Measurements from ENCODE around the gene FAM181A. TPM values are rescaled to one million over a fixed set of nuclear protein-coding genes. Genes with fewer than 3 reads are reported as not detected.

The FAM181A gene
- total RNA-seq, 1 experiment from 2014 or later, result not detected

DNA sequence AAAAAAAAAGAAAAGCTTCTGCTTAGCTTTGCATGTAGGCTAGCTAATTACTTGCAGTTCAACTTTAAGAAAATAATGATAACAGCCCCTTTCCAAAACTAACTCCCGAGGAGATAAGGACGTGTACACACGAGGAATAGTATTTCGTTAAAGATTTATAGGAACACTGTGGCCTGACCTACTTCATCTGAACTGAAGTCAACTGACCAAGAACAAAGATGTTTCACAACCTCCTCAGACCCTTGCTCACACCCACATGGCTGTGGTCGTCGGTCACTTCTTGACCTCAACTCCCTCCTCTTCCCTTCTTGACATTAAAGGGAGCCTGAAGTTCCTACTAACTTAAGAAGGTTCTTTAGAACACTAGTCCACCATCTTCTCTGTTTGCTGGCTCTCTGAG, 25.3 kb upstream of the FAM181A start:
- DNase-seq (ENCODE audit: low read depth), result no peak
- in situ Hi-C loops (cut with HindIII; ENCODE audit: low pct_unique_long_range_greater_than_20kb, low sequenced_read_pairs), result no loop called here

DNA sequence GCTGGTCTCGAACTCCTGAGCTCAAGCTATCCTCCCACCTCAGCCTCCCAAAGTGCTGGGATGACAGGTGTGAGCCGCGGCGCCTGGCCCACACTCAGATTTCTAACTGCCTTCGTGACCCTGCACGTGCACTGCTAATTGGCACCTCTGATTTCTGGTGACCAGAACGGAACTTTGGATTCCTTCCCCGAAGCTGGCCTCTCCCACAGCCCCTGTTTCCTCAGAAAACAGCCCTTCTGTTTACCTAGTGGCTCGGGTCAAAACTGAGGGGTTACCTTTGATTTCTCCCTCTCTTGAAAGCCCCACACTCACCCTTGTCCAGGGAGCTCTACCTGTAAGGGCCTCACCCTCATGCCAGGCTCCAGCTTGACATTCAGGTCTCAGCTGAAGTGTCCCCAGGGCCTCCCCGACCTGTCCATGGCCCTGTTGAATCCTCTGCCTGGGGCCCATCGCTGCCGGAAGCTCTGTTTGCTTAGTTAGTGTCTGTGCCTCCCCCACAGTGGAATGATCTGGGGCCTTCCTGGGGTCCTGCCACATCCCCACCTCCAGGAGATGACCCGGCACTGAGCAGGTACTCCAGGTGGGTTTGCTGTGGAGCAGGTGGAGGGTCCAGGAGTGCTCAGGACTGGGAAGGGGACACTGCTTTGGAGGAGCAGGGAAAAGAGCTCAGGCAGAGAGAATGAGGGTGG, 24.4 kb upstream of the FAM181A start:
- in situ Hi-C loops (cut with HindIII; ENCODE audit: low pct_unique_long_range_greater_than_20kb, low sequenced_read_pairs), result no loop called here
- no peak for DNase-seq (ENCODE audit: low read depth)

DNA sequence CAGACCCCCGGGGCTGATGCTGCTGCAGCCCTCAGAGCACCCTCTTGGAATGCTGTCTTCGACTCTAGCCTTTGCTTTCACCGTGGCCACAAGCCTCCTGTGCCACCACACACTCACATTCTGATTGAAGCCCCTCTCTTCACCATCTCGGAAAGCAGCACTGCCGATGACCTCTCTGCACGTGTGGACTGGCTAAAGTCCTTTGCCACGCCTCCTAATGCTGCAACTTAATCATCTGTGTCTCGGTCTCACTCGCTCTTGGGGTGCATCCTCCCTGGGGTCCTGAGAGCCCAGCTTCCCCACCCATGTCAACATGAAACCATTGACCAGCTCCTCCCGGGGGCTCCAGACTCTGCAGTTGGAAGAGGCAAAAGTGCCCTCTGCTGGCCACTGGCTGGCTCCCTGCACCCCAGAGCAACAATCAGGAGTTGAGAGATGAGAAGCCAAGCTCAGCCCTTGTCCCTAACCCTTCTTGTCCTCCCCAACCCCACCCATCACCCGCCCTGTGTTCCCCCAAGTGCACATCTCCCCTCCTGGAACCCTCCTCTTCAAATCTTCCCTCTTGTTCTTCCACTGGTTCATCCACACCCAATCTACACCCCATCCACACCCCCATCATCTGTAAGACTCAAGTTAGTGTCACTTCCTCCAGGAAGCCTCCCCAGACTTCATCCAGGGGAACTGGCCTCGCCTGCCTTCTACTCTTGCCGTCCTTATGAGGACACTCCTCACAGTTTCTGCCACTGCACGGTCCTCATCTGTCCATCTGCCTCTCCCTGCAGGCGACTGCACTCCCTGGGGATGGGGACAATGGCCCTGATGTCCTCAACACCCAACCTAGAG, 23.6 kb upstream of the FAM181A start:
- in situ Hi-C loops (cut with HindIII; ENCODE audit: low pct_unique_long_range_greater_than_20kb, low sequenced_read_pairs), result no loop called here
- DNase-seq (ENCODE audit: low read depth), result no peak

DNA sequence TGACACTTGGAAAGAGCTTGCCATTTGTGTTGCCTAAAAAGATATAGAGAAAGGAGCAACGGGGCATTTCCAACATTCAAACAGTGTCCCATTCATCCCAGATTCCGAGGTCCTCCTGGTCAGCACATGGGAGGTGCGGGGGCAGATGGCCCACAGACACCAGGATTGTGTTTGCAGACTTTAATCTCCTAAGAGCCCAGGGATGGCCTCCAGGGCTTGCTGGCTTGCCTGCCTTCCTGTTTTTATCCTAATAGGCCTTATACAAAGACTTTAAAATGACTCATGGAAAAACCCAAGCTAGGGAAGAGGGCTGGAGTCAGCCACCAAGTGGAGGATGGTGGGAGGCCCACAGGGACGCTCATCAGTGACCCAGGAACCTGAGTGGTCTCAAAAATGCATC, 21.5 kb upstream of the FAM181A start:
- in situ Hi-C loops (cut with HindIII; ENCODE audit: low pct_unique_long_range_greater_than_20kb, low sequenced_read_pairs), result no loop called here
- DNase-seq (ENCODE audit: low read depth), result no peak

DNA sequence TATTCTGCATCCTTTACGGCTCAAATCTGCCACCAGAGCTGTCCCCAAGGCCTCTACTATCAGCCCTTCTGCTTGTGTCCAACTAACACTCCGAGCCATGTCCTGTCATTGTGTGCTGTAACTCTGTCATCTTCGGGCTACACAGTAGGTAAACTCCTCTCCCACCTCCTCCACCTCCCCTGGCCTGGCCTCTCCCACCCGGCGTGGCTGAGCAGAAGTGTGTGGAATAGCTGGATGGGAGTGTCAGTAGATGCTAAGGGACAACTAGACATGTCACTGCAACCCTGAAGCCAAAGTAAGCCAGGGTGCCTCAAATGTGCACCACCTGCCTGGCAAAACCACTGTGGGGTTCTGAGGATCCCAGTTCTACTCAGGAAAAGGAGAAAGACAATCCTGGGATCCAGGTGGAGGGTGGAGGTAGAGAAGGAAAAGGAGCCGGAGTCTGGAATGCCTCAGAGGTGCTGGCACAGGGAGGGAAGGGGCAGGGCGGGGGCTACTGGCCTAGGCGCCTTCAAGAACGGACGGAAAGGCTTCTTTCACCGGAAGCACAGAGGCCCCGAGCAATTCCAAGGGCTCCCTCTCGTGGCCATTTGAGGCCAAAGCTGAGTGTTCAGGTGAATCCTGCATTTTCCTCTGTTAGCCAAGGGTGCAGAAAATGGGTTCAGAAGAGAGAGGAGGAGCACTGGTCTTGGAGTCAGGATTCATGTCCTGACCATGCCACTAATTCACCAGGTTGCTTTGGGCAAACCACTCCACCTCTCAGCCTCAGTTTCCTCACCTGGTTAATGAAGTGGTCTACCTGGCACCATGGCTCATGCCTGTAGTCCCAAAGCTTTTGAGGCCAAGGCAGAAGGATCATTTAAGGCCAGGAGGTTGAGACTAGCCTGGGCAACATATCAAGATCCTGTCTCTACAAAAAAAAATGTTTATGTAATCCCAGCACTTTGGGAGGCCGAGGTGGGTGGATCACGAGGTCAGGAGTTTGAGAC, 20.5 kb upstream of the FAM181A start:
- DNase-seq (ENCODE audit: low read depth), result peak; percentile 14
- in situ Hi-C loops (cut with HindIII; ENCODE audit: low pct_unique_long_range_greater_than_20kb, low sequenced_read_pairs), result no loop called here

DNA sequence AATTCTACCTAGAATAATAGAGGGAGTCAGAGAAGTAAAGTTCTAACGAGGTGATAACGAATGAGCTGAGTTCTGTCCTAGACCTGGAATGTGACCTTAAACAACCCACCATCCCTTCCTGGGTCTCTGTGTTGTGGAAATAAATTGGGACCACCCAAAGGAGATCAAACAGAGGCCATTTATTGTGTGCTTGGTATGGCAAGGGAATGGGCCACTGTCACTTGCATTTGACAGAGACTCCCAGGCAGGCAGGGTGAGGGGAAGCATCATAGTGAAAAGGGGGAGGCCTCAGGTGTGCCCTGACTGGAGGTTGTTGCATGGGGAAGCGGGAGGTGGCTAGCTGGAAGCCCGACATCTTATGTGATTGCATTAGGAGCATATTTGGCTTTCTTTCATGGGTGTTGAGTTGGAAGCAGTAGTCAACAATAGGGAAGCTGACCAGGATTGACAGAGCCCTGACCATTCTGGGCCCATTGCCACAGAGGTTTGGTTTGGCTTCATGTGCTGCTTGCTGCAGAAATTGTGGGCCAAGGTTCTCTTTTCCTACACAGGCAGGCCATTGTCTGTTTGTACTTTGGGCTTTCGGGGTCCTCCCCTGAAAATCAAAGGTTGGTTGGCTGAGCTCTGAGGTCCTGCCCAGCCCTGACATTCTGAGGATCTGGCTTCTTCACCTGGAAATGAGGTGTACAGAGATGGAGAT, 17.6 kb upstream of the FAM181A start:
- in situ Hi-C loops (cut with HindIII; ENCODE audit: low pct_unique_long_range_greater_than_20kb, low sequenced_read_pairs), result no loop called here
- no peak for DNase-seq (ENCODE audit: low read depth)

DNA sequence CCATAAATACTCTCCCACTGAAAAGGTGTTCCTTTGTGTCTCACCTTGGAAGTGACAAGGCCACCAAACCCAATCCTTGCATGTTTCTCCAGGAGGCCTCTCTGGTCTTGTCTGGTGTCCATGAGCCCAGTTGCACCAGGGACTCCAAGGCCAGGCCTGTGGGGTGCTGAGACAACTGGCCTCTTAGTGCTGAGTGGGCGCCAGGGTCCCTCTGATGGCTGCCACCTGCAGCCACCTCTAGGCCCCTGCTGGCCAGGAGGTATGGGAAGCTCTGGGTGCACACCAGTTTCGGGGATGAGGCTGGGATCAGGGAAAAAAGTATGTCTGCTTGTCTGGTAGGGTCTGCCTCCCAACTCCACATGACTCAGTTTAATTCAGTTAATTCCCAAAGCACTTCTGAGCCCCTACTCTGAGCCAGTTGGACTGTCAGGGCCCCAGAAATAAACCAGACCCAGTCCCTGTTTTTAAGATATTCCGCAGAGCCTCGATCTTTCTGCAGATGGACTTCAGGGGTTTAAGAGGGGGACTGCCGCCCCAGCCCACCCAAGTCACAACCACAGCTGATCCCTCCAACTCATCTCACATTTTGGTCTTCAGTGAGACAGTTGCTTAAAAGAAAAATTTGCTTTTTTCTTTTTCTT, 15.0 kb upstream of the FAM181A start:
- in situ Hi-C loops (cut with HindIII; ENCODE audit: low pct_unique_long_range_greater_than_20kb, low sequenced_read_pairs), result no loop called here
- DNase-seq (ENCODE audit: low read depth), result no peak

DNA sequence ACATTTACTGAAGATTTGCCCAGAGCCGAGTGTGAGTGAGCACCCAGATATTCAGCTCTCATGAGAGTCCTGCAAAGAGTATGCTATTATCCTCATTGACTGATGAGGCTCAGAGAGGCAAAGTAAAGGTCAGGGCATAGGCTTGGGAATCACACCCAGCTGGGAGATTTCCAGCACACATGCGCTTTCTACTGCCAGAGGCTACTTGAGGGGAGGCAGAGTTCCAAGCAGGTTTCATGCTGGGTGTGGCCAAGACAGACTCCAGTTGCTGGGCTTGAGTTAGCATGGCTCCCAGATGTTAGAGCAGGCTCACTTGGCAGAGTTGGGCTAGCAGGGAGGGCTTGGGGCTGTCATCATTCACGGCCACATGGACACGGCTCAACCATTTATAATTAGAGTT, 14.4 kb upstream of the FAM181A start:
- in situ Hi-C loops (cut with HindIII; ENCODE audit: low pct_unique_long_range_greater_than_20kb, low sequenced_read_pairs), result no loop called here
- no peak for DNase-seq (ENCODE audit: low read depth)

DNA sequence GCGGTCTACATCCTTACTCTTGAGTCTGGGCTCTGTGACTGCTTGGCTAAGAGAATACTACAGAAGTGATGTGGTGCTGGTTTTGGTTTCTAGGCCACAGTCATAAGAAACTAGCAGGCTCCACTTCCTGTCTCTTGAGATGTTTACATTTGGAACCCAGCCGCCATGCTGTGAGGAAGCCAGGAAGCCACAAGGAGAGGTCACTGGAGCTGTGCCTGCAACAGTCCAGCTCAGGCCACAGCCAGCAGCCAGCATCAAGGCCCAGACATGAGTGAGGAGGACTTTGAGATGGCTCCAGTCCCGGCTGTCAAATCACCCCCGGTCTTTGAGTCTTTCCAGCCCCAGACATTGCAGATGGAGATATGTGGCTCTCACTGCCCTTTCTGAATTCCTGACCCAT, 12.9 kb upstream of the FAM181A start:
- DNase-seq (ENCODE audit: low read depth), result no peak
- in situ Hi-C loops (cut with HindIII; ENCODE audit: low pct_unique_long_range_greater_than_20kb, low sequenced_read_pairs), result no loop called here

DNA sequence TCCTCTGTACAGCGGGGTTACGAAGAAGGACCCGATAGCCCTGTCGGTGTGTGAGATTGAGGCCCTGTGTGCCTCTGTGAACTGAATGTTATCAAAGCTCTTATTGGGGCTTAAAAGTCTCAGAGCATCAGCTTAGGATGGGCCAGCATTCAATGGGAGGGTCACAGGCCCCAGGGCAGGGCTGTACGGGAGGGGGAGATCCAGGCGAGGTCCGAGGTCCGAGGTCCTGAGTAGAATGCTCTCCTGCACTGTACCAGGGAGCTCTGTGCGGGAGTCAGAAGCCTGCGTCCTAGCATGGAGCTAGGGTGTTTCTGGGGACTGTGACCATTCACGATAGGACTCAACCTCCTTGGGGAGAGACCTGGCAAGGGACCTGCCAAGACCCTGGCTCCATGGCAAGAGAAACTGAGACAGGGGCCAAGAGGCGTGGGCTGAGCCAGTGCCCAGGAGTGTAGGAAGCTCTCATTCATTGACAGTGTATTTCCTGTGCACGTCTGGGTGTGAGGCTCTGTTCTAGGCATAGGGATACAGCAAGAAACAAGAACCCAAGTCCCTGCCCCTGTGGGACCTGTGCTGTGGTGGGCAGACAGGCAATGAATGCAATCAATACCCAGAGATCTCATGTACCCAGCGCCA, 12.0 kb upstream of the FAM181A start:
- DNase-seq (ENCODE audit: low read depth), result no peak
- in situ Hi-C loops (cut with HindIII; ENCODE audit: low pct_unique_long_range_greater_than_20kb, low sequenced_read_pairs), result no loop called here

DNA sequence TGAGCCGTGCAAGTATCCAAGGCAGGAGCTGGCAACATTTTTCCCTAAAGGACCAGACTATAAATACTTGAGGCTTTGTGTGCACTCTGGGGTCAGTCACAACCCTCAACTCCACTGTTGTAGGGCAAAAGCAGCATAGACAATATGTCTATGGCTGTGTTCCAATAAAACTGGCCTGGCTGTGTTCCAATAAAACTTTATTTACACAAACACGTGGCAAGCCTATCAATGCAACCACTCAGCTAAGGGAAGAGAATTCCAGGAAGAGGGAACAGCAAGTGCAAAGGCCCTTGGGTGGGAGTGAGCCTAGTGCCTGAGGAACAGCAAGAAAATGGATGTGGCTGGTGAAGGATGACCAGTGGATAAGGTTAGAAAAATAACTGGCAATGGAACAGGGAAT, 11.3 kb upstream of the FAM181A start:
- no peak for DNase-seq (ENCODE audit: low read depth)
- in situ Hi-C loops (cut with HindIII; ENCODE audit: low pct_unique_long_range_greater_than_20kb, low sequenced_read_pairs), result no loop called here

DNA sequence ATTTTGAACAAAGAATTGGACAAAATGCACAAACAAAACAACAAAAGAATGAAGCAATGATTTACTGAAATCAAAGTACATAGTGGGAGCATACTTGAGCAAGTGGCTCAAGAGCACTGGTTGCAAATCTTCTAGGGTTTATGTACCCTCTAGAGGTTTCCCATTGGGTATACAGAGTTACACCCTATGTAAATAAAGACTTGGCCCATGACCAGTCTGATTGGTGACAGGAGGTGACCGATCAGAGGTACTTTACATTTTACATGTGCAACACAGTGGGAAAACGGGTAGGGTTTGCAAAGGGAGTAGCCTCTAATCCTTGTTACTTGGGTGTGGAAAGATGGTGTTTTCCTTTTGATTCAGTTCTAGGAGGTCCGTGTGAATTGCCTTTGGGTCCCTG, 10.6 kb upstream of the FAM181A start:
- in situ Hi-C loops (cut with HindIII; ENCODE audit: low pct_unique_long_range_greater_than_20kb, low sequenced_read_pairs), result no loop called here
- no peak for DNase-seq (ENCODE audit: low read depth)

DNA sequence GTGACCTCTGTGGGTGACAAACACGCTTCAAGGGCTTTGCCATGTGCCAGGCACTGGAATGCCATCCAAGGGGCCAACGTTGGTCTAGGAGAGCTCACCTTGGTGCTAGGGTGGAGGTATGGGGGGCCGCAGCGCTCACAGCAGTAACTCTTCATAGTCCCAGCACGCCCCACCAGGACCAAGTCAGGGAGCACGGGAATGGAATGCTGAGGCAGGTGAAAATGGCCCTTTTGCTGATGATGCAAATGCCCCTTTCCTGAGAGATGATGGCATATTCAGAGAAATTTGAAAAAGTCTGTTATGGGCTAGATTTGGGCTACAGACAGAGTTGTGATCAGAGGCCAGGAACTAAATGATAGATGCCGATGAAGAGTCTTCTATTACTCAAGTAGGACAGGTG, 10.0 kb upstream of the FAM181A start:
- no peak for DNase-seq (ENCODE audit: low read depth)
- in situ Hi-C loops (cut with HindIII; ENCODE audit: low pct_unique_long_range_greater_than_20kb, low sequenced_read_pairs), result no loop called here

DNA sequence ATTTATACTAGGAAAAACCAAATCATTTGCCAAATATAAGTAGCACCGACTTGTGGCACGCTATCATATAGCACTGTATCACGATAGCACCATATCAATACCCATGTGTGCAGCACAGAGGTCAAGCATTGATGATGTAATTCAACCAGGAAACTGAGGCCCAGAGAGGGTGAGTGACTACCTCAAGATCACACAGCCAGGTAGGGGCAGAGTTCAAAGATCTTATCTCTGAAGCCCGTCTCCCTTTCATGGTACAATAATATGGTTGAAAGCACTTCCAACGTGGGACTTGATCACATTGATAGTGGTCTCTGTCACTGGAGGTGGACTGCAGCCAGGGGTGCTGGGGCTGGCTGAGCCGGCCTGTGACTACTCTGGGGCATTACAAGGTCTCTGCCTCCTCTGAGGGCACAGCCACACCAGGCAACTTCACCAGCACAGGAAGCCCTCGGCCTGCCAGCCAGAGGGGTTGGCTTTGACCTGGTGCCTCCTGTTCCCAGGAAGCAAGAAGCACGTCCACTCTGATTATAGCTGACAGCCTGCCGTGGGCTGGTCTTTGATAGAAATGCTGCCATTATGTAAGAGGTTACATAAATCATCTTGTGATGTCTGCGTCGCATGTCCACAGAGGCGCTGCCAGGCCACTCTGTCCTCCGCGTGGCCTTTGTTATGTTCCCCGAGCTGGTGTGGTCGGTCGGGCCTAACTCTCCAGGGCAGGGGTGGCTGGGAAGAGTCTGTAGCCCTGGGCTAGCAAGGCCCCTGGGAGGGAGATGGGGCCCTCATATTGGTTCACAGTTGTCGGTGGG, 5.9 kb upstream of the FAM181A start:
- in situ Hi-C loops (cut with HindIII; ENCODE audit: low pct_unique_long_range_greater_than_20kb, low sequenced_read_pairs), result no loop called here
- DNase-seq (ENCODE audit: low read depth), result no peak

DNA sequence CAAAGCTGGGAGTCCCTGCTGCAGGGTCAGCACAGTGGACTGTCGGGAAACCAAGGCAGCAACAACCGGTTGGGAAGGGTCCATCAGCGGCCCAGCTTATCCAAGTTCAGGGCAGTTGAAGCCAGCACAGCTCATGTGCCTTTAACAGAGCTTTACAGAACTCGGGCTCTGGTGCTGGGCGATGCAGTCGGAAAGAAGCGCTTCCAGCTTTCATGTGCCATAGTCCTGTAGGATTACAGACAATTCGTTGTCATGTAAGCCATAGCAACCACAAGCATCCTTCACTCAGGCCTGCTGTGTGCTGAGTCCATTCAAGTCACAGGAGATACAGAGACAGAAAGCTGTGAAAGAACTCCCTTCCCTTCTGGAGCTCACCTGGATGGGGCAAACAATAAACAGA, 3.5 kb upstream of the FAM181A start:
- in situ Hi-C loops (cut with HindIII; ENCODE audit: low pct_unique_long_range_greater_than_20kb, low sequenced_read_pairs), result no loop called here
- no peak for DNase-seq (ENCODE audit: low read depth)

DNA sequence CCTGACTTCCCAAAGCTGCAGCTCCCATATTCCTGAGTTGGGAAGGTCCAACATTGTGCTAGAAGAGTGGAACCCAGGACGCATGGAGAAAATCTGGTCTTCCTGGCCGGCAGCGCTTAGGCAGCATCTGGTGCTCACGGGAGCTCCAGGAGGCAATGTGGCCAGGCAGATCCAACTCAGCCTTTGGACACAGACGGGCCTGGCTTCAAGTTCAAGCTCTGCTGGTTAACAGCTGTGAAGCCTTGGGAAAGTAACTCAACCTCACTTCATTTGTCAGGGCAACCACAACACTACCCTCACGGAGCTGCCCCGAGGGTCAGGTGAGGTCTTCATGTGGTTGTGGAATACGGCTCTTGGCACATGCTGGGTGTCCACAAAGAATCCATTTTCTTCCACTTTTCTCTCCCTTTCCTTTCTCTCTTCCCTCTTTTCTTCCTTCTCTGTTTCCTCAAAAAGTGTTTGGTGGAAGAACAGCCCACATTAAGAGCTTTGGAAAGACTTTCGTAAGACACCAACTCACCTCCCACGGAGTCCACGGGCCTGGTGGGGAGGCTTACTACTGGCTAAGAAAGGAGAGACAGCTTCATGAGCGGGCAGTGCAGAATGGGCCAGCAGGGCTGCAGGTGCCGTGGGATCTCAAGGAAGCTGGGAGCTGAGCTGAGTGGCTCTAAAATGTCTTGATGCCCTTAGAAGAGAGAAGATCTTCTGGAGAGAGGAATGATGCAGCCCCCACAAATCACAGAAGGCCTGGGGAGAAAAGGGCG, 2.4 kb upstream of the FAM181A start:
- in situ Hi-C loops (cut with HindIII; ENCODE audit: low pct_unique_long_range_greater_than_20kb, low sequenced_read_pairs), result no loop called here
- no peak for DNase-seq (ENCODE audit: low read depth)
